NB4 (cell line): Measurements from ENCODE around the gene UBE2D2.

Source experiments
- CTCF ChIP-seq: IDR thresholded peaks from one replicate; pipeline ENCODE4 v1.5.1; 2012; ENCODE audit warnings: low read depth, low read length
- MAX ChIP-seq: IDR thresholded peaks from 2 replicates; pipeline ENCODE4 v1.6.1; 2011; ENCODE audit warnings: low read depth, low read length
- POLR2A ChIP-seq: IDR thresholded peaks from 2 replicates; pipeline ENCODE4 v1.6.1; 2011; ENCODE audit warnings: mild to moderate bottlenecking; ENCODE audit not compliant: insufficient read length; ENCODE audit errors: extremely low read depth

- TF ChIP-seq POLR2A, result no peak
- TF ChIP-seq CTCF, result peak; percentile 63
- TF ChIP-seq MAX, result no peak
These were observed 74.6 kb downstream of the UBE2D2 start for GRCh38 chr5:139635606-139636206.
